ENCODE data around the gene TARS3.

TARS3 gene

DNA sequence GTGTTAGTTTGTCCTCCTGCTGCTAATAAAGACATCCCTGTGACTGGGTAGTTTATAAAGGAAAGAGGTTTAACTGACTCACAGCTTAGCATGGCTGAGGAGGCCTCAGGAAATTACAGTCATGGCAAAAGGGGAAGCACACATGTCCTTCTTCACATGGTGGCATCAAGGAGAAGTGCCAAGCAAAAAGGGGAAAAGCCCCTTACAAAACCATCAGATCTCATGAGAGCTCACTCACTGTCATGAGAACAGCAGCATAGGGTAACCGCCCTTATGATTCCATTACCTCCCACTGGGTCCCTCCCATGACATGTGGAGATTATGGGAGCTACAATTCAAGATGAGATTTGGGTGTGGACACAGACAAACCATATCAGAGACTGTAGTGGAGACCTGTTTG lies 99.1 kb downstream of the TARS3 start:
- Histone ChIP-seq H3K9me3 (ENCODE audit: control insufficient read depth in 2 of 2, low read length in 2 of 2) (no peaks in the 10 kb centered on the region), H3K27me3 (ENCODE audit: control insufficient read depth in 1 of 2, insufficient read depth in 2 of 2, low read length in 2 of 2) (no peaks in the 10 kb centered on the region), H3K4me3 (ENCODE audit: low read length in 2 of 2) (no peak overlapping the region), H3K27ac (ENCODE audit: low read length) (no peak overlapping the region), H3K9ac (ENCODE audit: low read length in 2 of 2) (no peak overlapping the region), H3K4me1 (ENCODE audit: control insufficient read depth, insufficient read depth, low read length) (peaks cover 3% of the 10 kb centered on the region), H3K36me3 (ENCODE audit: control insufficient read depth in 2 of 2, insufficient read depth in 2 of 2, low read length in 2 of 2) (peaks cover 0 to 5% of the 10 kb centered on the region in 2 donors)

DNA sequence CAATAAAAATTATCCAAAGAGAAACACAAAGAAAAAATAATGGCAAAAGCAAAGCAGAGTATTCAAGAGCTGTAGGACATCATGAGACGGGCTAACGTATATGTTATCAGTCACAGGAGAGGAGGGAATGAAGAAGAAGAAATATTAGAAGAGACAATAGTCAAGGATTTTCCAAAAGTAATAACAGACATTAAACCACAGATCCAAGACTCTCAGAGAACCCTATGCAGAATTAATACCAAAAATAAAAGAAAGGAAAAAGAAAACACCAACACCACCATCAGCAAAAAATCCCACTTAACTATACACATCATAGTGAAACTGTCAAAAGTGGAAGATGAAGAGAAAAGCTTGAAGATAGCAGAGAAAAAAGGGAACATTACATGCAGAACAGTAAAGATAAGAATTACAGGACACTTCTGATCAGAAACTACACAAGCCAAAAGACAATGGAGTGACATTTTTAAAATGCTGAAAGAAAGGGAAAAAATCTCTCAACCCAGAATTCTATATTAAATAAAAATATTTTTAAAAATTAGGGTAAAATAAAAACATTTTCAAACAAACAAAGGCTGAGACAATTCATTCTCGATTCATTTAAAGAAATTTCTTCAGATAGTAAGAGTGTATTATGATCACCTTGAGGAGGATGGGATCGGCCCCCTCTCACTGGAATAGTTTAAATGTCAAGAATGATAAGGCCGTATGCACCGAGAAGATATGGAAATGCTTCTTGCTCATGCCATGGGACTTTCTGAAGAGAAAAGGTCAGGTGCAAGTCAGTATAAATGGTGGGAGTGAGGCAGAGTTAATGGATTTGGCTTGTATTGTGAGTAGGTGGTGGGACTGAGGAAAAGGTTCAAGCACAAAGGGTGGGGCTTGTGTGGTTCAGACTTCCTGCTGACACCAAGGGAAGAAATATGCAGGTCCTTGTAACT lies 100.6 kb downstream of the TARS3 start:
- no peak overlapping the region for H3K27ac ChIP-seq (ENCODE audit: low read length)
- no peak overlapping the region for H3K9ac ChIP-seq (ENCODE audit: low read length in 2 of 2)

GRCh38 chr15:101621961-101622360 lies 102.3 kb downstream of the TARS3 start:
- Histone ChIP-seq H3K27ac (ENCODE audit: low read length) (no peak overlapping the region), H3K36me3 (ENCODE audit: control insufficient read depth in 2 of 2, insufficient read depth in 2 of 2, low read length in 2 of 2) (peaks cover 0 to 6% of the 10 kb centered on the region in 2 donors), H3K27me3 (ENCODE audit: control insufficient read depth in 1 of 2, insufficient read depth in 2 of 2, low read length in 2 of 2) (no peaks in the 10 kb centered on the region), H3K4me3 (ENCODE audit: low read length in 2 of 2) (no peak overlapping the region), H3K9ac (ENCODE audit: low read length in 2 of 2) (no peak overlapping the region), H3K9me3 (ENCODE audit: control insufficient read depth in 2 of 2, low read length in 2 of 2) (no peaks in the 10 kb centered on the region), H3K4me1 (ENCODE audit: control insufficient read depth, insufficient read depth, low read length) (peaks cover 3% of the 10 kb centered on the region)

More for the DNA sequence above, 100.6 kb downstream of the TARS3 start:
- Histone ChIP-seq H3K36me3 (ENCODE audit: control insufficient read depth in 2 of 2, insufficient read depth in 2 of 2, low read length in 2 of 2) (peaks cover 0 to 5% of the 10 kb centered on the region in 2 donors), H3K9me3 (ENCODE audit: control insufficient read depth in 2 of 2, low read length in 2 of 2) (no peaks in the 10 kb centered on the region), H3K27me3 (ENCODE audit: control insufficient read depth in 1 of 2, insufficient read depth in 2 of 2, low read length in 2 of 2) (no peaks in the 10 kb centered on the region), H3K4me3 (ENCODE audit: low read length in 2 of 2) (no peak overlapping the region), H3K4me1 (ENCODE audit: control insufficient read depth, insufficient read depth, low read length) (peaks cover 3% of the 10 kb centered on the region)

GRCh38 chr15:101620671-101621070 lies 103.6 kb downstream of the TARS3 start:
- no peaks in the 10 kb centered on the region for H3K27me3 ChIP-seq (ENCODE audit: control insufficient read depth in 1 of 2, insufficient read depth in 2 of 2, low read length in 2 of 2)
- no peak overlapping the region for H3K4me3 ChIP-seq (ENCODE audit: low read length in 2 of 2)
- H3K9me3 ChIP-seq (ENCODE audit: control insufficient read depth in 2 of 2, low read length in 2 of 2), result no peaks in the 10 kb centered on the region
- peaks cover 13% of the 10 kb centered on the region for H3K4me1 ChIP-seq (ENCODE audit: control insufficient read depth, insufficient read depth, low read length)
- no peak overlapping the region for H3K9ac ChIP-seq (ENCODE audit: low read length in 2 of 2)
- no peak overlapping the region for H3K27ac ChIP-seq (ENCODE audit: low read length)
- peaks cover 0 to 6% of the 10 kb centered on the region in 2 donors for H3K36me3 ChIP-seq (ENCODE audit: control insufficient read depth in 2 of 2, insufficient read depth in 2 of 2, low read length in 2 of 2)

DNA sequence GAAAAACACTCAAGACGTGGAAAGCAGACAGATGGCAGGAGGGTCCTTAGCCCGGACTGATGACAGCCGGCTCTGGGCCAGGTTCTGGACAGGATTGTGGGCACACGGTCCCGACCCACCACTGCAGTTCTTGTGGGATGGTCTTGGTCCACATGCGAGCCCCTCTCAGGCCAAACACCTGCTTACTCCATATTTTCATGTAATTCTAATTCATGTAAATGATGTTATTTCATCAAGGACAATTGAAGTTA lies 104.7 kb downstream of the TARS3 start:
- no peaks in the 10 kb centered on the region for H3K27me3 ChIP-seq (ENCODE audit: control insufficient read depth in 1 of 2, insufficient read depth in 2 of 2, low read length in 2 of 2)
- no peak overlapping the region for H3K4me3 ChIP-seq (ENCODE audit: low read length in 2 of 2)
- H3K27ac ChIP-seq (ENCODE audit: low read length), result no peak overlapping the region
- H3K9ac ChIP-seq (ENCODE audit: low read length in 2 of 2), result no peak overlapping the region
- peaks cover 0 to 3% of the 10 kb centered on the region in 2 donors for H3K36me3 ChIP-seq (ENCODE audit: control insufficient read depth in 2 of 2, insufficient read depth in 2 of 2, low read length in 2 of 2)
- H3K9me3 ChIP-seq (ENCODE audit: control insufficient read depth in 2 of 2, low read length in 2 of 2), result no peaks in the 10 kb centered on the region
- peaks cover 16% of the 10 kb centered on the region for H3K4me1 ChIP-seq (ENCODE audit: control insufficient read depth, insufficient read depth, low read length)

DNA sequence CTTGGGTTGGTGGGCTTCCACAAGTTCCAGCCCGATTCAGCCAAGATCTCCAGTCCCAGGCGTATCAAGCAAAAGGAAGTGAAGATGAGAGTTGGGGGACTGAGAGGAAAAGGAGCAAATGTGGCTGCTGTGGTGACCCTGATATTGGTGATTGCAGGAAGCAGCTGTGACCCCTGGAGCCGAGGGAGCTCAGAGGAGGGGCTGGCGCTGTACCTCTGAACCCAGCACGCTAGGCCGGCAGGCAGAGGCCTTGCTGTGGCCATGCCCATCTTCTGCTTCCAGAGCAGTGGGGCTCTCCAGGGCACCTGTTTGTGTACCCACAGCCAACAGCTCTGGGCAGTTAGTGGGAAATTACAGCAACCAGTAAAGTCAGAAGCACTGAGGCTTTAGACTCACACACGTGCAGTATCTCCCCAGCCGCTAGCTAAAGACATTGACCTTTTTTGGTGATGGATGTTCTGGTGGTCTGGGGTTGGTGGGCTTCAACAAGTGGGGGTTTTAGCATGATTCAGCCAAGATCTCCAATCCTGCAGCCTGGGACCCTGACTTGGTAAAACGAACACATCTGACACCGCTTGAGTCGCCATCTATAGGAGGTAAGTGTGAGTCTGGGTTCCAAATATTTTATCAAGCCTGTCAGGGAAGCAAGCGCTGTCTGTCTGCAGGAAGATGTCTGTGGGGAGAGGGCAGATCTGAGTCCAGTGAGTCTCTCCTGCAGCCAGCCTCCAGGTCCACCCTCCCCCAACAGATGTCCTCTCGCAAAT lies 105.2 kb downstream of the TARS3 start:
- no peak overlapping the region for H3K4me3 ChIP-seq (ENCODE audit: low read length in 2 of 2)
- no peak overlapping the region for H3K9ac ChIP-seq (ENCODE audit: low read length in 2 of 2)
- H3K36me3 ChIP-seq (ENCODE audit: control insufficient read depth in 2 of 2, insufficient read depth in 2 of 2, low read length in 2 of 2), result peaks cover 0 to 3% of the 10 kb centered on the region in 2 donors
- no peak overlapping the region for H3K27ac ChIP-seq (ENCODE audit: low read length)
- H3K9me3 ChIP-seq (ENCODE audit: control insufficient read depth in 2 of 2, low read length in 2 of 2), result no peaks in the 10 kb centered on the region
- no peaks in the 10 kb centered on the region for H3K27me3 ChIP-seq (ENCODE audit: control insufficient read depth in 1 of 2, insufficient read depth in 2 of 2, low read length in 2 of 2)
- peaks cover 21% of the 10 kb centered on the region for H3K4me1 ChIP-seq (ENCODE audit: control insufficient read depth, insufficient read depth, low read length)

GRCh38 chr15:101618076-101618475 lies 106.2 kb downstream of the TARS3 start:
- Histone ChIP-seq H3K4me3 (ENCODE audit: low read length in 2 of 2) (no peak overlapping the region), H3K36me3 (ENCODE audit: control insufficient read depth in 2 of 2, insufficient read depth in 2 of 2, low read length in 2 of 2) (peaks cover 0 to 3% of the 10 kb centered on the region in 2 donors), H3K27ac (ENCODE audit: low read length) (no peak overlapping the region), H3K4me1 (ENCODE audit: control insufficient read depth, insufficient read depth, low read length) (peaks cover 30% of the 10 kb centered on the region), H3K27me3 (ENCODE audit: control insufficient read depth in 1 of 2, insufficient read depth in 2 of 2, low read length in 2 of 2) (no peaks in the 10 kb centered on the region), H3K9me3 (ENCODE audit: control insufficient read depth in 2 of 2, low read length in 2 of 2) (no peaks in the 10 kb centered on the region), H3K9ac (ENCODE audit: low read length in 2 of 2) (no peak overlapping the region)

DNA sequence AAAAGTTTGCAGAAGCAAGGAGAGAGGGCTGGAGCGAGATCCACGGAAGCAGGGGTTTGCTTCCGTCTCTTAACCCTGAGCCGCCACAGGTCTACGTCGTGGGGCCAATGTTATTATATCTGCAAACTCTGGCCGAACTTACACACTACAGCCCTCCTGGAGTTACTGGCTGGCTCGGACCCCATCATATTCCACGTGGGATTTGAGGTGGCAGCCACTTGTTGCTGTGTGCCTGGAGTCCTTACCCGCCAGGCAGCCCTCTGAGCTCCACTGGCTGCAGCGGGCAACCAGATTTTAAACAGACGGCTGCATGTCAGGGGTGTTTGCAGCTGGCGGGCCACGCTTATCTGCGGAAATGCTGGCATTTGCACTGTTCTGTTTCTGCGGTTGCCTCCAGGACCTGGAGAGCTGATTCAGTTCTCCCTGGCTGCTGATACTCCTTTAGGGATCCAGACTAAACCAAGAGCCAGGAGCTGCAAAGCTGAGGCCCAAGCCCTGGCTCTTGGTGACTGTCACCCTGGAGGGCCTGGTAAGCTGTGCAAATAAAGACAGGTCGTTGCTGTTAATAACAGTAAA lies 106.8 kb downstream of the TARS3 start:
- Histone ChIP-seq H3K27ac (ENCODE audit: low read length) (no peak overlapping the region), H3K9me3 (ENCODE audit: control insufficient read depth in 2 of 2, low read length in 2 of 2) (no peaks in the 10 kb centered on the region), H3K9ac (ENCODE audit: low read length in 2 of 2) (no peak overlapping the region), H3K36me3 (ENCODE audit: control insufficient read depth in 2 of 2, insufficient read depth in 2 of 2, low read length in 2 of 2) (peaks cover 0 to 3% of the 10 kb centered on the region in 2 donors), H3K4me3 (ENCODE audit: low read length in 2 of 2) (no peak overlapping the region), H3K27me3 (ENCODE audit: control insufficient read depth in 1 of 2, insufficient read depth in 2 of 2, low read length in 2 of 2) (no peaks in the 10 kb centered on the region), H3K4me1 (ENCODE audit: control insufficient read depth, insufficient read depth, low read length) (peaks cover 36% of the 10 kb centered on the region)

GRCh38 chr15:101615986-101616848 lies 108.1 kb downstream of the TARS3 start:
- no peaks in the 10 kb centered on the region for H3K27me3 ChIP-seq (ENCODE audit: control insufficient read depth in 1 of 2, insufficient read depth in 2 of 2, low read length in 2 of 2)
- no peak overlapping the region for H3K27ac ChIP-seq (ENCODE audit: low read length)
- peak overlapping the region; percentile 21 to 60 for H3K4me3 ChIP-seq (ENCODE audit: low read length in 2 of 2)
- no peak overlapping the region for H3K9ac ChIP-seq (ENCODE audit: low read length in 2 of 2)
- H3K36me3 ChIP-seq (ENCODE audit: control insufficient read depth in 2 of 2, insufficient read depth in 2 of 2, low read length in 2 of 2), result peaks cover 0 to 2% of the 10 kb centered on the region in 2 donors
- H3K9me3 ChIP-seq (ENCODE audit: control insufficient read depth in 2 of 2, low read length in 2 of 2), result no peaks in the 10 kb centered on the region
- peaks cover 39% of the 10 kb centered on the region for H3K4me1 ChIP-seq (ENCODE audit: control insufficient read depth, insufficient read depth, low read length)

DNA sequence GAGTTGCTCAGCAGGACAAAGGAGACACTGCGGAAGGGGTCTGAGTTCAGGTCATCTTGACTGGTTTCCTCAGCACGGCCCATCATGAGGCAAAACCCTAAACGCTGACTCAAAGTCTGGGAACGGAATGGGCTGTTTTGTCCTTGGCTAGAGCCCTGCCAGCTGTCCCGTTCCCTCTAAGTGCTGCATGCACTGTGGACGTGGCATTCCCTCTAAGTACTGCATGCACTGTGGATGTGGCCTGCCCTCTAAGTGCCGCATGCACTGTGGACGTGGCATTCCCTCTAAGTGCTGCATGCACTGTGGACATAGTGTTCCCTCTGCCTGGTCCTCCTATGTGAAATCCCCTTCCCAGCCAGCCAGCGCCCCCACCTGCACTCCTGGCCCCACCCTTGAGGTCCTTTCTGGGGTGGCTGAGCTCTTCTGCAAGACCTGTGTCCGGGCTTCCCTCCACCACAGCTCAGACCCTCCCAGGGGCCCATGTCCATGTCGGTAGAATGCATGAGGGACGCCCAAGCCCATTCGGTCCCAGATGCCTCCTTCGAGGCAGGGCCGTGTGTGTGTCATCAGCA lies 108.8 kb downstream of the TARS3 start:
- H3K27me3 ChIP-seq (ENCODE audit: control insufficient read depth in 1 of 2, insufficient read depth in 2 of 2, low read length in 2 of 2), result no peaks in the 10 kb centered on the region
- no peak overlapping the region for H3K27ac ChIP-seq (ENCODE audit: low read length)
- peaks cover 39% of the 10 kb centered on the region for H3K4me1 ChIP-seq (ENCODE audit: control insufficient read depth, insufficient read depth, low read length)
- no peak overlapping the region for H3K9ac ChIP-seq (ENCODE audit: low read length in 2 of 2)
- no peaks in the 10 kb centered on the region for H3K9me3 ChIP-seq (ENCODE audit: control insufficient read depth in 2 of 2, low read length in 2 of 2)
- H3K4me3 ChIP-seq (ENCODE audit: low read length in 2 of 2), result peak overlapping the region; percentile 21 to 60
- peaks cover 0 to 2% of the 10 kb centered on the region in 2 donors for H3K36me3 ChIP-seq (ENCODE audit: control insufficient read depth in 2 of 2, insufficient read depth in 2 of 2, low read length in 2 of 2)

Measured in stomach smooth muscle (tissue), 2 donors.